ENCODE measurements around the gene CMSS1. TPM values are rescaled to one million over a fixed set of nuclear protein-coding genes. Genes with fewer than 3 reads are reported as not detected.
A peak's percentile ranks its signal among the peaks of the same experiment; 100 is the strongest.

The CMSS1 gene
- total RNA-seq, 1 experiment from 2014 or later, result 98.6 TPM

- Histone ChIP-seq H3K27me3 (replicated peaks; ENCODE audit: insufficient read depth, low read depth, low read length, poor library complexity) (peaks cover 30% of the 10 kb centered on the region), H3K36me3 (ENCODE audit: insufficient read depth, low read length, poor library complexity, severe bottlenecking) (no peaks in the 10 kb centered on the region), H3K4me1 (ENCODE audit: insufficient read depth, low read length, poor library complexity, severe bottlenecking) (peaks cover 19% of the 10 kb centered on the region), H3K9me3 (ENCODE audit: low read depth, low read length, poor library complexity, severe bottlenecking) (no peaks in the 10 kb centered on the region), H3K4me3 (ENCODE audit: low read depth, low read length, poor library complexity, severe bottlenecking) (no peak overlapping the region), H3K27ac (ENCODE audit: low read depth, low read length, poor library complexity, severe bottlenecking) (no peak overlapping the region)
- ChIA-PET POLR2A (ENCODE audit: low non-redundant PET) (interaction anchor here (0.8 kb wide), 1 partner anchor 589 kb away, joined by 3 read pairs; no protein-coding TSS in a partner anchor), CTCF (no interaction called here)
- DNase-seq (ENCODE audit: low spot score), result peak; percentile 46
- TF ChIP-seq EZH2 (IDR thresholded peaks at IDR 0.05; ENCODE audit: borderline replicate concordance, low read depth, low read length, poor library complexity, severe bottlenecking), result no peak
- TF ChIP-seq, protein P1, sequence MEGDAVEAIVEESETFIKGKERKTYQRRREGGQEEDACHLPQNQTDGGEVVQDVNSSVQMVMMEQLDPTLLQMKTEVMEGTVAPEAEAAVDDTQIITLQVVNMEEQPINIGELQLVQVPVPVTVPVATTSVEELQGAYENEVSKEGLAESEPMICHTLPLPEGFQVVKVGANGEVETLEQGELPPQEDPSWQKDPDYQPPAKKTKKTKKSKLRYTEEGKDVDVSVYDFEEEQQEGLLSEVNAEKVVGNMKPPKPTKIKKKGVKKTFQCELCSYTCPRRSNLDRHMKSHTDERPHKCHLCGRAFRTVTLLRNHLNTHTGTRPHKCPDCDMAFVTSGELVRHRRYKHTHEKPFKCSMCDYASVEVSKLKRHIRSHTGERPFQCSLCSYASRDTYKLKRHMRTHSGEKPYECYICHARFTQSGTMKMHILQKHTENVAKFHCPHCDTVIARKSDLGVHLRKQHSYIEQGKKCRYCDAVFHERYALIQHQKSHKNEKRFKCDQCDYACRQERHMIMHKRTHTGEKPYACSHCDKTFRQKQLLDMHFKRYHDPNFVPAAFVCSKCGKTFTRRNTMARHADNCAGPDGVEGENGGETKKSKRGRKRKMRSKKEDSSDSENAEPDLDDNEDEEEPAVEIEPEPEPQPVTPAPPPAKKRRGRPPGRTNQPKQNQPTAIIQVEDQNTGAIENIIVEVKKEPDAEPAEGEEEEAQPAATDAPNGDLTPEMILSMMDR (conservative IDR thresholded peaks at IDR 0.05; ENCODE audit: low read depth, low read length), result no peak
- intact Hi-C loops (cut with micrococcal nuclease; ENCODE audit: unreplicated experiment), result no loop called here
- BruUV-seq (replicated peaks), result no TSS peak
Observed at GRCh38 chr3:99776516-99777209, 41.0 kb upstream of the CMSS1 start.

- CTCF ChIA-PET, result no interaction called here
- Histone ChIP-seq H3K27ac (ENCODE audit: low read depth, low read length, poor library complexity, severe bottlenecking) (no peak overlapping the region), H3K4me3 (ENCODE audit: low read depth, low read length, poor library complexity, severe bottlenecking) (no peak overlapping the region), H3K36me3 (ENCODE audit: insufficient read depth, low read length, poor library complexity, severe bottlenecking) (no peaks in the 10 kb centered on the region), H3K27me3 (replicated peaks; ENCODE audit: insufficient read depth, low read depth, low read length, poor library complexity) (peaks cover 35% of the 10 kb centered on the region), H3K4me1 (ENCODE audit: insufficient read depth, low read length, poor library complexity, severe bottlenecking) (peaks cover 19% of the 10 kb centered on the region), H3K9me3 (ENCODE audit: low read depth, low read length, poor library complexity, severe bottlenecking) (no peaks in the 10 kb centered on the region)
- intact Hi-C loops (cut with micrococcal nuclease; ENCODE audit: unreplicated experiment), result no loop called here
- POLR2A ChIA-PET (ENCODE audit: low non-redundant PET), result no interaction called here
- TF ChIP-seq, protein P1 (conservative IDR thresholded peaks at IDR 0.05; ENCODE audit: low read depth, low read length), result no peak
- TF ChIP-seq EZH2 (IDR thresholded peaks at IDR 0.05; ENCODE audit: borderline replicate concordance, low read depth, low read length, poor library complexity, severe bottlenecking), result no peak
- peak; percentile 12 for DNase-seq (ENCODE audit: low spot score)
- no TSS peak for BruUV-seq (replicated peaks)
Observed at GRCh38 chr3:99777210-99777549, 40.5 kb upstream of the CMSS1 start.

GRCh38 chr3:99777708-99778107, 40.0 kb upstream of the CMSS1 start:
- no TSS peak for BruUV-seq (replicated peaks)
- POLR2A ChIA-PET (ENCODE audit: low non-redundant PET), result no interaction called here

More at GRCh38 chr3:99777708-99778107, 40.0 kb upstream of the CMSS1 start:
- Histone ChIP-seq H3K4me3 (ENCODE audit: low read depth, low read length, poor library complexity, severe bottlenecking) (no peak overlapping the region), H3K27me3 (replicated peaks; ENCODE audit: insufficient read depth, low read depth, low read length, poor library complexity) (peaks cover 36% of the 10 kb centered on the region), H3K9me3 (ENCODE audit: low read depth, low read length, poor library complexity, severe bottlenecking) (no peaks in the 10 kb centered on the region), H3K27ac (ENCODE audit: low read depth, low read length, poor library complexity, severe bottlenecking) (no peak overlapping the region), H3K36me3 (ENCODE audit: insufficient read depth, low read length, poor library complexity, severe bottlenecking) (no peaks in the 10 kb centered on the region), H3K4me1 (ENCODE audit: insufficient read depth, low read length, poor library complexity, severe bottlenecking) (peaks cover 19% of the 10 kb centered on the region)
- intact Hi-C loops (cut with micrococcal nuclease; ENCODE audit: unreplicated experiment), result no loop called here
- CTCF ChIA-PET, result no interaction called here
- DNase-seq (ENCODE audit: low spot score), result peak; percentile 84
- TF ChIP-seq, protein P1 (conservative IDR thresholded peaks at IDR 0.05; ENCODE audit: low read depth, low read length), result no peak
- TF ChIP-seq EZH2 (IDR thresholded peaks at IDR 0.05; ENCODE audit: borderline replicate concordance, low read depth, low read length, poor library complexity, severe bottlenecking), result no peak

Measured in A673 (cell line).